HG03521 (cell line): ENCODE results near the gene NGEF.

Experiments
- ATAC-seq: cut with Tn5 transposase; IDR thresholded peaks from one replicate; pipeline ENCODE4 v1.9.1; 2021; ENCODE audit warnings: mild to moderate bottlenecking, moderate library complexity; ENCODE audit not compliant: unreplicated experiment

The NGEF gene

GRCh38 chr2:232887171-232887850 lies 125.7 kb downstream of the NGEF start:
- ATAC-seq = no peak

- ATAC-seq = no peak
Observed at GRCh38 chr2:232886632-232887031, 126.4 kb downstream of the NGEF start.

GRCh38 chr2:232886176-232886575 lies 126.9 kb downstream of the NGEF start:
- no peak for ATAC-seq

- no peak for ATAC-seq
Observed at GRCh38 chr2:232885264-232885961, 127.6 kb downstream of the NGEF start.

GRCh38 chr2:232884549-232885263 lies 128.3 kb downstream of the NGEF start:
- ATAC-seq = no peak

- no peak for ATAC-seq
Observed at GRCh38 chr2:232884001-232884421, 129.0 kb downstream of the NGEF start.

- ATAC-seq = no peak
Observed at GRCh38 chr2:232883116-232883721, 129.8 kb downstream of the NGEF start.

- ATAC-seq = no peak
Observed at GRCh38 chr2:232882505-232883115, 130.4 kb downstream of the NGEF start.

- ATAC-seq = no peak
Observed at GRCh38 chr2:232882085-232882484, 131.0 kb downstream of the NGEF start.

GRCh38 chr2:232880764-232881351 lies 132.2 kb downstream of the NGEF start:
- no peak for ATAC-seq

- ATAC-seq = no peak
Observed at GRCh38 chr2:232879618-232880494, 133.2 kb downstream of the NGEF start.

GRCh38 chr2:232878855-232879617 lies 134.0 kb downstream of the NGEF start:
- ATAC-seq = no peak

GRCh38 chr2:232877940-232878511 lies 135.0 kb downstream of the NGEF start:
- no peak for ATAC-seq

- ATAC-seq = no peak
Observed at GRCh38 chr2:232876978-232877441, 136.0 kb downstream of the NGEF start.

- ATAC-seq = no peak
Observed at GRCh38 chr2:232876161-232876977, 136.7 kb downstream of the NGEF start.

- no peak for ATAC-seq
Observed at GRCh38 chr2:232875256-232876121, 137.6 kb downstream of the NGEF start.
